Measurements from ENCODE around the gene AQP11. TPM values are rescaled to one million over a fixed set of nuclear protein-coding genes. Genes with fewer than 3 reads are reported as not detected.
A peak's percentile ranks its signal among the peaks of the same experiment; 100 is the strongest.
"Not testable (repeated sequence)": the region's sequence is repeated elsewhere in the genome, so short reads cannot be mapped to it uniquely, and the experiment has no call there.

The AQP11 gene
- 1.8 and 2.0 TPM in 2 replicates for polyA plus RNA-seq (2014; cell fraction: cytosol; rRNA removed)
- 2.2 and 5.3 TPM in 2 replicates for polyA plus RNA-seq (2014; cell fraction: nucleus; rRNA removed)

- peak; percentile 90 for DNase-seq (ENCODE audit: low spot score)
Measured at GRCh38 chr11:77589521-77590193, at the start of gene AQP11. Gene AQP11 (plus strand): TSS chr11:77589953. CDS start chr11:77589993, 40 bp downstream.

- no peak for DNase-seq (ENCODE audit: low spot score)
Measured at GRCh38 chr11:77542296-77542695, 47.5 kb upstream of the AQP11 start.

- no peak for DNase-seq (ENCODE audit: low spot score)
Measured at GRCh38 chr11:77547047-77547836, 42.5 kb upstream of the AQP11 start.

GRCh38 chr11:77547863-77548551 lies 41.7 kb upstream of the AQP11 start:
- peak; percentile 72 for DNase-seq (ENCODE audit: low spot score)

GRCh38 chr11:77548552-77549445 lies 41.0 kb upstream of the AQP11 start:
- DNase-seq (ENCODE audit: low spot score) = no peak

GRCh38 chr11:77551426-77551825 lies 38.3 kb upstream of the AQP11 start:
- not testable (repeated sequence) for DNase-seq (ENCODE audit: low spot score)

- peak; percentile 64 for DNase-seq (ENCODE audit: low spot score)
Measured at GRCh38 chr11:77557553-77557952, 32.2 kb upstream of the AQP11 start.

GRCh38 chr11:77558380-77558779 lies 31.4 kb upstream of the AQP11 start:
- no peak for DNase-seq (ENCODE audit: low spot score)

- no peak for DNase-seq (ENCODE audit: low spot score)
Measured at GRCh38 chr11:77559686-77560401, 29.9 kb upstream of the AQP11 start.

GRCh38 chr11:77560605-77561004 lies 29.1 kb upstream of the AQP11 start:
- no peak for DNase-seq (ENCODE audit: low spot score)

GRCh38 chr11:77561257-77561656 lies 28.5 kb upstream of the AQP11 start:
- no peak for DNase-seq (ENCODE audit: low spot score)

GRCh38 chr11:77568306-77568705 lies 21.4 kb upstream of the AQP11 start:
- DNase-seq (ENCODE audit: low spot score) = no peak

GRCh38 chr11:77568916-77569675 lies 20.7 kb upstream of the AQP11 start:
- no peak for DNase-seq (ENCODE audit: low spot score)

- no peak for DNase-seq (ENCODE audit: low spot score)
Measured at GRCh38 chr11:77569676-77570070, 20.1 kb upstream of the AQP11 start.

- not testable (repeated sequence) for DNase-seq (ENCODE audit: low spot score)
Measured at GRCh38 chr11:77570896-77571295, 18.9 kb upstream of the AQP11 start.

GRCh38 chr11:77575428-77575827 lies 14.3 kb upstream of the AQP11 start:
- DNase-seq (ENCODE audit: low spot score) = not testable (repeated sequence)

- peak; percentile 40 for DNase-seq (ENCODE audit: low spot score)
Measured at GRCh38 chr11:77580712-77581337, 8.9 kb upstream of the AQP11 start.

- no peak for DNase-seq (ENCODE audit: low spot score)
Measured at GRCh38 chr11:77589181-77589520, 602 bp upstream of the AQP11 start.

- peak; percentile 34 for DNase-seq (ENCODE audit: low spot score)
Measured at GRCh38 chr11:77590194-77590782, 535 bp downstream of the AQP11 start.

Data from SK-N-DZ (cell line).